ENCODE measurements around the gene CDH26.

The CDH26 gene

DNA sequence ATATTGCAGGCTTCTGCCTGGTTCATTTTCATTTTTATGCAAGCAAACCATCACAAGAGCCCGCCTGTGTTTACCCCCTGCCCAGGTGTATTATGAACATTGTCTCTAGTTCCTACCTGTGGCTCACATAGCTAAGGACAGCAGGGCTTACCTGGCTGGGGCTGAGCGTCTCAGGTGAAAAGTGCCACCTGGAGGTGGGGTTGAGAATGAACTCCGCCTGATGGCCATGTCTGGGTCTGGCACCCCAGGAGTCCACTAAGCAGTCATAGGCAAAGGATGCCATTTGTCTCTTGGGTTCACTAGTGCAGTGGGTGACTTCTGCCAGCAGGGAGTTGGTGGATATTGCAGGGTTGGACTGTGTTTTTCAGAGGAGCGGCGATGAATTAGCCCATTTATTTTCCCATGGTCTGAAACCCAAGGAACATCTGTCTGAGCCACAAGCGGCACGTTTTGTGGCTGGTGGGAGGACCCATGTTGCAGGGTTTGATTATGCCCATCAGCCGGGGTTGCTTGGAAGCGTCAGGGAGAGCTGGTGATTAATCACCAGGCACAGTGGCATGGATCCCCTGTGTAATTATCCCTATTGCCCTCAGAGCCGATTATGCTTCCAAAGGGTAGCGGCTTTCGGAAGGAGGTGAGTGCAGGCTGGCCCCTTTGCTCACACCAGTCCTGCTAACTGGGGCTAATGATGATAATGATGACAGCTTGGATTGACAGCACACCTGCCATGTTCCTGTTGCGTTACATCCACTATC is 92.1 kb downstream of the CDH26 start:
- no peak for DNase-seq

DNA sequence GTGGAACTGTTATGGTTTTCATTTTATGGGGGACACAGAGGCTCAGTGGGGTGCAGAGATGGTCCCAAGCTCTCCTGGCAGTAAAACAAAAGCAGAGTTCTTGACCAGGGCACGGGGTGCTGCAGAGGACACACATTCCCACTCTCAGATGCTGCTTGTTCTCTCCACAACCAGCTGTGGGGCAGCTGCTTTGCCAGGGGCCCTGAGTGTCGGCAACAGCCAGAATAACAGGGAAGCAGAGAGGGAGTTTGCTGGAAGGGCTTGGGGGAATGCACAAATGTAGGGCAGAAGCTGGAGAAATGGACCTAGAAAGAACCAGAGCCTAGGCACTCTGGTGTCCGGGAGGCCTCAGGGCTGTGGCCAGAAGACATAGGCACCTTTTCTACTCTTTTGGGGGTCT is 93.7 kb downstream of the CDH26 start:
- no peak for DNase-seq

DNA sequence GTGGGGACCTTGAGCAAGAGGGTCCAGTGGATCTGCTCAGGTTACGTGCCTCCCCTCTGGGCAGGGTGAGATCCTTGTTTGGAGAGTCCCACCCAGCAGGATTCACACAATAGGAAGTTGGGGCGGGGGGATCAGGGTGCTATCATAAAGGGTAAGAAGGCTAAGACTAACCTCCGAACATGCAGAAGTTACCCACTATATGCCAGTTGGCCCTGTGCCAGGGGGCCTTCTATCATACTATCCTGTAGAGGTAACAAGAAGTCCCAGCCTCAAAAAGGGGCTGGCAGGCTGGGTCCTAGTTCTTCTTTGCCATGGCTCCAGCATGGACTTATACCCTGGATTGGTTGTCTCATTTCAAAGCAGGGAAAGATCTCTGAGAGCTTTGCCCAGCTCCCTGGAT is 94.1 kb downstream of the CDH26 start:
- no peak for DNase-seq

DNA sequence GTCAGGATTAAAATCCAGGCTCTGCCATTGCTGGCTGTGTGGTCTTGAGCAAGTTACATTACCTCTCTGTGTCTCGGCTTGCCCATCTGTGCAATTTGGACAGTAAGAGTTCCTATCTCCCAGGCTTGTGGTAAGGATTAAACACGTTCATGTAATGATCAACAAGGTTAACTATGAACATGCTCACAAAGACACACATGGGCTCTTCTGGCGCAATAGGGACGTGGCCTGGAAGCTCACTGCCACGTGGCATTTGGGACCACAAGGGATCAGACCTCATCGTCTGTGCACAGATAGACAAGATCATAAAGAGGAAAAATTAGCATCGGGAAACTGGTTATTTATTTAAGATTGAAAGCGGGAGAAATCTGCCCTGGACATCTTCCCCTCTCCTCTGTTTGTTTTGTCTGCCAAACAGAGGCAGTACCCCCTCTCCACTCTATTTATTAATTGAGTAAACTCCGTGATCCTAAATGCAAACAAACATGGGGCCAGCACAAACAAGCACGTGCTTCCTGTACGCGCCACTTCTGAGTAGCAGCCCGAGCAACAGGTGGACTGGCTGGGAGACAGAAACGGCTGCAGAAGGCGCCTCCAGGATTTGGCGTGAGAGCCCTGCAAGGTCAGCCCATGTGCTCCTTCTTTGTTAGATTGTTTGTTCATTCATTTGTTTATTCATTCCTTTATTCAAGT is 95.0 kb downstream of the CDH26 start:
- DNase-seq = no peak

DNA sequence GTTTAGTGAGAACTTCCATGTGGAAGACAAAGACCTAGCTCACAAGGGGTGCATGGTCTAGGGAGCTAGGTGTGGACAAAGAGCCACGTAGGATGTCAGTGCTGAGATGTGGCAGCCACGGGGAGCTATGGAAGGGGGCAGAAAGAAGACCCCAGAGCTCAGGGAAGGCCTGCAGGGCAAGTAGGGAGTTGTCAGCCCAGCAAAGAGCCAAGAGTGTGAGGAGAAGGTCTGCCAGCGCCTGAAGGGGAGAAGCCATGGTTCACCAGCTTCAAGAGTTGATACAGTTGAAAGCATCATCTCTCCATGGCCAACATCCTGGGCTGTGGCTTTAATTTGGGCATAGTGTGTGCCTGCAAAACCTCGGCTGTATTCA is 95.6 kb downstream of the CDH26 start:
- DNase-seq = no peak

DNA sequence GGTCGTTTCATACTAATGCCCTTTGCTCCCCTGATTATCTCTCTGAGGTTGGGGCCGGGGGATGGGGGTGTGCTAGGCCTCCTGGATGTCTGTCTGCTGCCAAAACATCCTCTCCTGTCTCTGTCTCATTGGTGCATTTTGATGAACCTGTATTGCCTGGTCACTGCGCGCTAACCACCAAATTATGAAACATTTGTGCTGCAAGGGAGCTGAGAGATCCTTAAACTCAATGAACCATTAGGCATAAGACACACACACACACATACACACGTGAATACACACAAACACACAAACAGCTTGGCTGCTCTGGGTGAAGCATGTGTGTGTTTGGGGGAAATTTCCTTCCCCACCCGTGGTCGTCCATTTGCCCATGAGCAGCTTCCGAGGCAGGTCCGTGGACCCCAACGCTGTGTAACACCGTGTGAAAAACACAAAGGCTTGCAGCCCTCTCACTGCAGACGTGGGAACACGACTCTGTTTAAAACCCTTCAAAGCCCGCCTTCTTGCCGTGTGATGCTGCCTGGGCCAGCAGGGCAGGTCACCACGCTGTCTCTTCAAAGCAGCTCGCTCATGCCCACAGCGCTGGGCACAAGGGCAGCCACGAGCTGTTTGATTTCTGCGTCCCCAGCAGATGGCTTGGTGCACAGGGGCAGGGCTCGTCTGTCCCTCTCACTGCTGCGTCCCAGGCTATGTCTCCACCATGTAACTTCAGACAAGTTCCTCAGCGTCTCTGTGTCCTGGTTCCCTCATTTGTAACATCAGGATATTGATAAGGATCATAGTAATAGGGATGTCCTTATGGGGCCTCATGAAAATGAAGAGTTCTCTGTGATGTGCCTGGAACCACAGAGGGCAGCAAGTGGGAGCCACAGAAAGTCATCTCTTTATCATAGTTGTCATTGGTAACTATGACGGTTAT is 96.8 kb downstream of the CDH26 start:
- DNase-seq = no peak

DNA sequence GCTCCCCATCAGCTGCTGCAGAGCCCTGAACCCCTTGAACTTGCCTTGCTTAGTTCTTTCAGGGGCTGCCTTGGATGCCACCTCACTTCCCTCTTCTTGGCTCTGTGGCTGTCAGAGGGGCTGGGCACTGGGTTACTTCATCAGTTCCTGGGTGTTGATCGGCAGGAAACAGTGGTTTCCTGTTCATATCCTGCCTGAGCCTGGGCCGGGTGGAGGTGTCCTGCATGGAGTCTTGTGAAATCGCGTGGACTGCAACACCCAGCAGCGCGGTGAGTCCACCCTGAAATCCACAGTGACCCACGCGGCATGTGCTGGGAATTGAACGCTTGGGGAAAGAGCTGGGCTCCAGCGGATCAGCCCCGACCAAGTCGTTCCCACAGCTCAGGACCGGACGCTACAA is 97.5 kb downstream of the CDH26 start:
- DNase-seq = peak; percentile 44

DNA sequence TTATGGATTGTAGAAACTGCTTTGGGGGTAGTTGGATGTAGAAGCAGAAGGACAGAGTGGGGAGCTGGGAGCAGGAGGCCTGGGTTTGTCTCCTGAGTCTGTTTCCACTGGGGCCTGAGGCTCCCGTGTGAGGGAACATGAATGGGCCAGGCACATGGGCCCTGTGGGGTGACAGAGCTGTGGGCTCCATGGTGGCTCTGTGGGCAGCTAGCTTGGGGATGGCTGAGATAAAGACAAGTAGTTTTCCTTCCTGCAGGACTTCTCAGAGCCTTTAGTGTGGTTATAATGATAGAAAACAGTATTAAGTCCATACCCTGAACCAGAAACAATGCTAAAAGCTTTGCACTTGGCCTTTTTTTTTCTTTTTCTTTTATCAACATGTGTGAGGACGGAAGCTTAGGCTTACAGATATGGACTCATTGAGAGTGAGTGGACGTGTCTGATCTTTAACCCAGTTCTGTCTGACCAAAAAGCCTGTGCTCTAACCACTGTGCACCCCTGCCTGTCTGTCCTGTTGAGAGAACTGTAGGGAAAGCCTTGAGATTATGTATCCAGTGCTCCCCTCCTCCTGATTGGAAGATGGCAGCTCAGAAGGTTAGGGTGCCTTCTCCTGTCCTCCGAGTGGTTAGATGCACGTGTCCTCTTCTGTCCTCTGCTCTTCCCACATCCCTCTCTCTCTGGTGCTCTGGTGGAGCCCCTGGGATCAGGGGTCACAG is 98.3 kb downstream of the CDH26 start:
- no peak for DNase-seq

DNA sequence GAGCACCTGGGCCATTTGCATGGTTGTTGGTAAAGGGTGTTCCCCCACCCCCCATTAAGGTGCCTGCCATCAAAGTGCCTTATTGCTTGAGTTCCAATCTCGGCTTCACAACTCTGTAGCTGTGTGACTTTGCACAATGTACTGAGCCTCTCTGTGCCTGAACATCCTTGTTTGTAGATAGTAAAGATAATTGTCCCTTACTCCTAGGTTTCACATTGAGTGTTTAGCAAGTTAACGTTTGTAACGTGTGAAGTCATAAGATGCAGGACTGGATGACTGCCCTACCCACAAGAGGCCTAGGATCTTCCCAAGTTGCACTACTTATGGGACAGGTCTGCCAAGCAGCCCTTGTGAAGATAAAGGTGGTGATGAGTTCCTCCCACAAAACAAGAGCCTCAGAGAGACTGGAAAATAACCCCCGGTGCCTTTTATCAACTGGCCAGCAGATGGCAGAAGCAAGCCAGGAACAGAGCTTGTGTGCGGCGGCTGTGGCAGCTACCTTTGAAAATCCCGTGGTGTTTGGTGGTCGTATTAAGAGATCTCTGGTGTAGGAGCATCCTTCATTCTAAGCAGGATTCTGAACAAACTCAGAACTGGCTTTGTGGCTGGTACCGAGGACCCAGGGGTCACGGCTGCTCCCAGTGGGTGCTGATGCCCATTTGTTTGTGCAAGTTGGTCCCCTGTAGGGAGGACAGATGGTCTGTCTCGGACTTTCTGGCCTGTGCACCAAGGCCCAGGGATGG is 99.1 kb downstream of the CDH26 start:
- peak; percentile 75 for DNase-seq

DNA sequence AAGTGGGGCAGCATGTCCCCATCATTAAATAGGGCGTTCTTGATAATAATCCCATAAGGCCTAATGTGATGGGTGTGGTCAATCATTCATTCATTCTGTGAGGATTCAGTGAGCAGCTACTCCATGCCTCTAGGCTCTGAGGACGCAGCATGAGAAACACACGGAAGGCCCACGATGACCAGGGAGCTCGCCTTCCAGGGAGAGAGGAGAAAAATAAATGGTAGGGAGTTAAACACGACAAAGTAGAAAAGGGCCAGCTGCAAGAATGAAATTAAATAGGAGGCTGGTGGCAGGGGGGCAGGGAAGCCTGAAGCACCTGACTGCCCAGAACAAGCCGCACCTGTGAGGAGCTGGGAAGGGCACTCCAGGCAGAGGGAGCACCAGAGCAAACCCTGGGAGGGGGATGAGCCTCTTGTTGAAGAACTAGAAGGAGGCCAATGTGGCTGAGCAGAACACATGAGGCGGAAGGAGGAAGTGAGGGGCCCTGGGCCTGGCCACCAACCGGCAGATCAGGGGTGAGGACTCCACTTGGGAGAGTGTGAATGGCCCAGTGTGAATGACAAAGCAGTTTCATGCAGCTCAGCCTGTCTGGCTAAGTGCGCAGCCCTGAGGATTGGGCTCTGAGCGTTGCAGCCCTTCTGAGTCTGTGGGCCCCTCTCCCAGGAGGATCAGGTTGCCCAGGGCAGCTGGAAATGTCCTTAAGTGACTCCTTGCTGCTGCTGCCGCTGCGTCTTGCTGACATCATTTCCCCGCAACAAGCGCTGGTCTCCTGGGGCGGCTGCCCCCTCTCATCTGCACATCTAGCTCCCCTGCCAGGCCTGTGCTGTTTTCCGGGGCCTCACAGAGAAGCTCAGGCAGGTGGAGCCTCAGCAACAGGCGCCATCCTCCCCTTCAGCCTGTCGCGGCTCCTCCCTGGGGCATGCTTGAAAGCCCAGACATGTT is 99.9 kb downstream of the CDH26 start:
- DNase-seq = peak; percentile 25

DNA sequence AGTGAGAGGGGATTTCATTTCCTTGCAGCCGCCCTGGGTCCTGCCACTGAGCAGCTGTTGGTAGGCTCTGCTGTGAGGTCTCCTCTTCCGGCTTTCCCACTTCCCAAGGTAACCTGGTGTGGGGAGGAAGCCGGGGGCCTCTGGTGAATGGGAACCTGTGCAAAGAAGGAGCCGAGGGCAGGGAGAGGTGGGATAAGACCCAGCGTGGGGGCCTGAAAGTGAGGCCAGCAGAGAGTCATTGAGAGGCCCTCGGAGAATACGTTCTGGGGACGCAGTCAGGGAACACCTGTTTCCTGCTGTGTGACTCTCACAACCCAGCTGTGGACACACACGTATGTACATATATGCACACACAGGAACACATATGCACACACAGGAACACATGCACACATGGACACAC is 100.7 kb downstream of the CDH26 start:
- DNase-seq = no peak

DNA sequence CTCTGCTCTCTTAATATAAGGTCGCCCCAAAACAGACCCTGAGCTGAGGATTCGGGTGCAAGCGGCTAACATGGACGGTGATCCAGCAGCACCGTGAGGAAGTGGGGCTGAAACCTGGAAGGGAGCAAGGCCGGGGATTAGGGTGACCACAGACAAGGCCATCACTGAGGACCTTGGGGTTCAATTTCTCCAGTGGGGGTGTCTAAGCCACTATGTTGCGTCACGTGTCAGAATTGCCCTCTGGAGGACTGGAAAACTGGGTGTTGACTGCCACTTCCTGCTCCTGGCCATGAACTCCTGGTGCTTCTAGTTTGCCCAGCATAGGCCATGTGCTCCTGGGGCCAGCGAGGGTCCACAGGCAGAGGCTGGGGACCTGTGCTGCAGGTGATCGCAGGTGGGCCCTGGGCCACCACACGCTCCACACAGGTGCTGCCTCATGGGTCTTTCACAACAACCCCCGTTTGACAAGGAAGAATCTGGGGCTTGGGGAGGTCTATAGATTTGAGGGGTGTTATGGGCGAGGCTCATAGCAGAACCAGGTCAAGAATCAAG is 101.9 kb downstream of the CDH26 start:
- no peak for DNase-seq

DNA sequence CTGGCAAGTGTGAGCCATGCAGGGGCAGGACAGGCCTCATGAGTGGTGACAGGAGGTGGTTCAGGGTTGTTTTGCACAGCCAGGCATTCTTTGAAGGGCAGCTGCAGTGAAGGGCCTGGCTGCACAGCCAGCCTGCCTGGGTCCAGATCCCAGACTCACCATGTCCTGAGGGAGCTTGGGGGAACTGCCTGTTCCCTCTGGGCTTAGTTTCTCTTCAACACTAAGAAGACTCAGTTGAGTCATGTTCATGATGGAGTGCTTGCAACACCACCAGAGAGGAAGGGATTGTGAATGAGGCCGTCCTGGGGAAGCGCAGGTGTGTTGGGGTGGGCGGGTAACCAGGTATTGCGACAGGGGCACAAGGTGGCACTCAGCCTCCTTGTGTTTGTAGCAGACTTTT is 102.4 kb downstream of the CDH26 start:
- no peak for DNase-seq

DNA sequence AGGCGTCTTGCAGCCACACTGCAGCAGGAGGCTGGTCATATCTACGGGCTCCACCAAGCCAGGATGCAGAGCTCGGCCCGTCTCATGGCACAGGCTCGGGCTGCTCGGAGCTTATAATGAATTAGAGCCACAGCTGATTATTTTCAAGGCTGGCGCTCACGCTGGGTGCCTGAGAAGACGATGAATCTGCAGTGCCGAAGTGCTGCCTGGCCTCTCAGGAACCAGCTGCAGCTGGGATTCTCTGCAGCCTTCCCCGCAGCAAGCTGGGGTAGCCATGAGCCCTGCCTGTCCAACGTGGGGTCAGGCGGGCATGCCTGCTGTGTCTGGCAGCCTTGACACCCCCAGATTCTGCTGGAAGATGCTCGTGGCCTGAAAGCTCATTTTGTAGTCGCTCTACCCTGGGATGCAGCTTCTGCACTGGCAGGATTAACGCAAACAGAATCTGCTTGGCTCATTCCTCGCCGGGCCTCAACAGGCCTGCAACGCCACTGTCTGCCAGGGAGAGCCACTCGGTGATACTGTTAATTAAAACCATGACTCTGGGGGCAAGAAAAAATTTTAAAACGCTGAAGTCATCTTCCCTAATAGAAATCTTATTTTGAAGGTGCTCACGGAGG is 104.3 kb downstream of the CDH26 start:
- DNase-seq = no peak

DNA sequence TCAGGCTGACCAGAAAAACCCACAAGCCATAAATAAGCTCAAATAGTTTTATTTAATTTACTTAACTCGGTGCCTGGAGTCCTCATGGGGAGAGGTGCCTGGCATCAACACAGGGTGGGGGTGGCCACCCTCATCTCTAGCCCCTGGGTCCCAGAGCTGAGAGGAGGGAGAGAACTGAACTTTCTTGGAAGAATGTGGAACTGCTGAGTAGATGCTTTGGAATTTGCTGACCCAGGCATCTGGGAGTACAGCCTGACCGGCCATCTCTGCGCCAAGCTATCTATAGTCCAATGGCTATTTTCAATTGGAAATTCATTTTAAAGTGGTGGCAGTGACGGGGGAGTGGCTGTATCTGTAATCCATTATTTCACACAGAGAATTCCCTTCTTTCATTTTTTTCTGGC is 104.8 kb downstream of the CDH26 start:
- DNase-seq = no peak

DNA sequence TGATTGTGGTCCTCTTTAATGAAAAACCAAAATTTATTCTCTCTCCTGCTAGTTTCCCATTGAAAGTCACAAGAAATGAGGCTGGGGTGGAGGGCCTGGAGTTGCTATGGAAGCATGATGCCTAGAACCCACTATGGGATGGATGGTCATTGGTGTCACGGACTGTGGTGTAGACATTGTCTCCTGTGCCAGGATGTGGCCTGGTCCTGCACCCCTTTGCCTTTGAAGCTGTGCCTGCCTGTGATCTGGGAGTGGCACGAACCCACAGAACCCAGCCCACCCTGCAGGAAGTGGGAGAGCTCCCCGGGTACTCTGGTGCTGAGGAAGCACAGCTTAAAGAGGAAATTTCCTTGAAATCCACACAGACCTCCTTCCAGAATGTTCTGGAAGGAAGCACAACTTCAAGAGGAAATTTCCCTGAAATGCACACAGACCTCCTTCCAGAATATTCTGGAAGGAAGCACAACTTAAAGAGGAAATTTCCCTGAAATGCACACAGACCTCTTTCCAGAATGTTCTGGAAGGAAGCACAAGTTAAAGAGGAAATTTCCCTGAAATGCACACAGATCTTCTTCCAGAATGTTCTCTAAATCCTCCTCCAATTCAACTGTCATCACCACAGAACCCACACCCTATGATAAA is 105.6 kb downstream of the CDH26 start:
- DNase-seq = no peak

Measured in stimulated activated CD4-positive, alpha-beta T cell treated with anti-CD3 and anti-CD28 coated beads, Interleukin-1b, Interleukin-23, amount 100 ng/mL, for 48 hours (primary cell).